Osteoblast (primary cell): Measurements from ENCODE around the gene ITGA7. TPM values are rescaled to one million over a fixed set of nuclear protein-coding genes. Genes with fewer than 3 reads are reported as not detected.

Experiments
- DNase-seq: peaks from one replicate; pipeline ENCODE4 v3.0.0; 2011; ENCODE audit warnings: low spot score, mixed read lengths; ENCODE audit not compliant: insufficient read length; ENCODE audit errors: missing footprints
- H2AFZ ChIP-seq: 2 replicates; pipeline ENCODE4 v1.6.0; 2011; ENCODE audit warnings: mild to moderate bottlenecking, low read length
- H3K27ac ChIP-seq: 2 replicates; pipeline ENCODE4 v1.5.1; 2011; ENCODE audit warnings: mild to moderate bottlenecking, low read depth, low read length, moderate library complexity
- H3K27me3 ChIP-seq: 2 replicates; pipeline ENCODE4 v1.6.0; 2012; ENCODE audit warnings: mild to moderate bottlenecking, control low read depth, inconsistent platforms, low read length, moderate library complexity; ENCODE audit not compliant: insufficient read depth
- H3K36me3 ChIP-seq: 2 replicates; pipeline ENCODE4 v1.5.1; 2011; ENCODE audit warnings: mild to moderate bottlenecking, low read length, control low read depth, moderate library complexity; ENCODE audit not compliant: insufficient read depth
- H3K4me1 ChIP-seq: 2 replicates; pipeline ENCODE4 v1.5.1; 2011; ENCODE audit warnings: mild to moderate bottlenecking, low read length, control low read depth, moderate library complexity; ENCODE audit not compliant: insufficient read depth
- H3K4me2 ChIP-seq: 2 replicates; pipeline ENCODE4 v1.6.0; 2011; ENCODE audit warnings: mild to moderate bottlenecking, low read length; ENCODE audit not compliant: insufficient read depth
- H3K4me3 ChIP-seq: fragments of 200-600 bp; sonication (generic); 3 replicates; pipeline ENCODE4 v1.5.1; 2012; ENCODE audit warnings: mild to moderate bottlenecking, low read length, inconsistent platforms; ENCODE audit not compliant: insufficient read depth
- H3K79me2 ChIP-seq: 2 replicates; pipeline ENCODE4 v1.6.0; 2012; ENCODE audit warnings: mild to moderate bottlenecking, low read length, control low read depth, inconsistent platforms; ENCODE audit not compliant: insufficient read depth
- H3K9me3 ChIP-seq: 2 replicates; pipeline ENCODE4 v1.5.1; 2011; ENCODE audit warnings: low read depth, low read length, control low read depth
- H4K20me1 ChIP-seq: 2 replicates; pipeline ENCODE4 v1.6.0; 2012; ENCODE audit warnings: mild to moderate bottlenecking, low read length, control low read depth; ENCODE audit not compliant: insufficient read depth
- CTCF ChIP-seq: IDR thresholded peaks from 2 replicates; pipeline ENCODE4 v1.5.1; 2011; ENCODE audit warnings: mild to moderate bottlenecking, low read depth, low read length, moderate library complexity; ENCODE audit errors: extremely low read depth
- total RNA-seq: library from RNA; depleted of rRNA; stranded (reverse); fragments of >200 nt; gene quantifications from 2 replicates; pipeline ENCODE4 v1.2.3, GENCODE V29; 2012

ITGA7 gene
- total RNA-seq, 1 donor, result 22.4 TPM

DNA sequence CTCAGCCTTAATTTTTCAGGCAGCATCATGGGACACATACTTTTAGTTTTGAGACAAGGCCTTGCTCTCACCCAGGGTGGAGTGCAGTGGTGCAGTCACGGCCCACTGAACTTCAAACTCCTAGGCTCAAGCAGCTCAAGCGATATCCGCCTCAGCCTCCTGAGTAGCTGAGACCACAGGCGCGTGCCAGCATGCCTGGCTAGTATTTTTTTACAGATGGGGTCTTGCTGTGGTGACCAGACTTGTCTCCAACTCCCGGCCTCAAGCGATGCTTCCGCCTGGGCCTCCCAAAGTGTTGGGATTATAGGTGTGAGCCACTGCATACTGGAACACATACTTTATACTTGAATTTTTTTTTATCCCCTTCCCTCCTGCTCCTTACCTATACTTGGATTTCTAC, 15.2 kb upstream of the ITGA7 start:
- Histone ChIP-seq H3K4me2 (no peak overlapping the region), H3K36me3 (peaks cover 47% of the 10 kb centered on the region), H4K20me1 (peaks cover 51% of the 10 kb centered on the region), H3K27me3 (no peaks in the 10 kb centered on the region), H3K4me1 (peaks cover 79% of the 10 kb centered on the region), H2AFZ (no peak overlapping the region), H3K27ac (no peak overlapping the region), H3K9me3 (no peaks in the 10 kb centered on the region), H3K4me3 (no peak overlapping the region), H3K79me2 (peaks cover 45% of the 10 kb centered on the region)
- no peak for DNase-seq
- no peak for TF ChIP-seq CTCF

DNA sequence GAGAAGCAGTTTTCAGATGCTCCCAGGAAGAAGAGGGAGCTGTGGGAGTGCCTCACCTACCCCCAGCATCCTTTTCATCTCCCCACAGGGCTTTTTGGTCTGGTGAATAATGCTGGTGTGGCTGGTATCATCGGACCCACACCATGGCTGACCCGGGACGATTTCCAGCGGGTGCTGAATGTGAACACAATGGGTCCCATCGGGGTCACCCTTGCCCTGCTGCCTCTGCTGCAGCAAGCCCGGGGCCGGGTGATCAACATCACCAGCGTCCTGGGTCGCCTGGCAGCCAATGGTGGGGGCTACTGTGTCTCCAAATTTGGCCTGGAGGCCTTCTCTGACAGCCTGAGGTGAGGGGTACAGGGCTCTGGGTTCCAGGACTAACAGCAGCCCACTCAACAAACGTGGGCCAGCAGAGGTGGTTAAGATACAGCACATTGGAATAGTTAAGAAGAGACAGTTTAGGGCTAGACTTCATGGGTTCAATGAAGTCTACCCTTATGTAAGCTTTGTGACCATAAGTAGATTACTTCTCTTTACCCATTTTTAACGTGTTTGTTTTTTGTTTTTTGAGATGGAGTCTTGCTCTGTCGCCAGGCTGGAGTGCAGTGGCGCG, 14.0 kb upstream of the ITGA7 start:
- H3K4me1 ChIP-seq, result peaks cover 82% of the 10 kb centered on the region
- H3K27me3 ChIP-seq, result no peaks in the 10 kb centered on the region
- H4K20me1 ChIP-seq, result peaks cover 38% of the 10 kb centered on the region
- no peaks in the 10 kb centered on the region for H3K9me3 ChIP-seq
- peaks cover 33% of the 10 kb centered on the region for H3K79me2 ChIP-seq
- peaks cover 38% of the 10 kb centered on the region for H3K36me3 ChIP-seq
- H3K4me3 ChIP-seq, result peak overlapping the region; percentile 61
- peak; percentile 66 for DNase-seq
- peak overlapping the region; percentile 78 for H3K4me2 ChIP-seq
- H2AFZ ChIP-seq, result no peak overlapping the region
- TF ChIP-seq CTCF, result no peak
- peak overlapping the region; percentile 65 for H3K27ac ChIP-seq

DNA sequence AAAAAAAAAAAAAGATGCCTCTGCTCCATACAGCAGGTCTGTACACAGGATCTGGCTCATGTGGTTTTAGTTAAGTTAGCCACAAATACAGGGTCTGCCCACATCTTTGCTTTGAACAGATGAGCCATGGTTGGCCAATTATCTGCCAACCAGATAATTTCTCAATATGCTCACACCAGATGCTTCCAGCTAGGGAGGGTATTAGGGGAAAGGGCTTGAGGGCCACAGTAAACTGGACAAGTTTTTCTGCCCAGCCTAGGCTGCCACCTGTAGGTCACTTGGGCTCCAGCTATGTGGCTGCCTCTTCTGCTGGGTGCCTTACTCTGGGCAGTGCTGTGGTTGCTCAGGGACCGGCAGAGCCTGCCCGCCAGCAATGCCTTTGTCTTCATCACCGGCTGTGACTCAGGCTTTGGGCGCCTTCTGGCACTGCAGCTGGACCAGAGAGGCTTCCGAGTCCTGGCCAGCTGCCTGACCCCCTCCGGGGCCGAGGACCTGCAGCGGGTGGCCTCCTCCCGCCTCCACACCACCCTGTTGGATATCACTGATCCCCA, 13.3 kb upstream of the ITGA7 start:
- H3K4me2 ChIP-seq, result peak overlapping the region; percentile 78
- TF ChIP-seq CTCF, result peak; percentile 78

GRCh38 chr12:55720071-55720564, 12.4 kb upstream of the ITGA7 start, which contains the start of gene RDH5:
Gene RDH5, plus strand, starts transcription at chr12:55720393. Its CDS starts 792 bp downstream, at chr12:55721185.
- DNase-seq, result peak; percentile 98
- Histone ChIP-seq H2AFZ (no peak within 1 kb of the TSS), H3K4me1 (peaks cover 76% of the 10 kb centered on the region), H3K27ac (peak within 1 kb of the TSS; percentile 82), H3K4me3 (peak within 1 kb of the TSS; percentile 63), H3K36me3 (peaks cover 22% of the 10 kb centered on the region), H3K79me2 (peaks cover 17% of the 10 kb centered on the region), H3K4me2 (peak within 1 kb of the TSS; percentile 83), H3K9me3 (no peaks in the 10 kb centered on the region), H4K20me1 (peaks cover 24% of the 10 kb centered on the region), H3K27me3 (no peaks in the 10 kb centered on the region)
- no peak for TF ChIP-seq CTCF

More for the DNA sequence above, 13.3 kb upstream of the ITGA7 start:
- H2AFZ ChIP-seq, result no peak overlapping the region
- H3K9me3 ChIP-seq, result no peaks in the 10 kb centered on the region
- H3K36me3 ChIP-seq, result peaks cover 30% of the 10 kb centered on the region
- peak; percentile 94 for DNase-seq
- peaks cover 26% of the 10 kb centered on the region for H3K79me2 ChIP-seq
- H4K20me1 ChIP-seq, result peaks cover 33% of the 10 kb centered on the region
- H3K27ac ChIP-seq, result peak overlapping the region; percentile 65
- peaks cover 77% of the 10 kb centered on the region for H3K4me1 ChIP-seq
- H3K27me3 ChIP-seq, result no peaks in the 10 kb centered on the region
- peak overlapping the region; percentile 63 for H3K4me3 ChIP-seq
